Activated naive CD4-positive, alpha-beta T cell treated with anti-CD3 and anti-CD28 coated beads for 36 hours (primary cell): ENCODE measurements around the gene NOL3. TPM values are rescaled to one million over a fixed set of nuclear protein-coding genes. Genes with fewer than 3 reads are reported as not detected.
"Not testable (repeated sequence)": the region's sequence is repeated elsewhere in the genome, so short reads cannot be mapped to it uniquely, and the experiment has no call there.

Source experiments
- CTCF ChIA-PET: fragments of 350-600 bp; sonication (Branson Sonifier 250); formaldehyde crosslinking; loops from one replicate; lab custom pipeline; 2021; ENCODE audit warnings: antibody characterized with exemption; lab: Charles Lee
- DNase-seq: peaks from one replicate; pipeline ENCODE4 v3.0.0-alpha.2; 2020
- H3K27ac Mint-ChIP-seq: one replicate; pipeline ENCODE4 v1.8.0; 2021; ENCODE audit warnings: mild to moderate bottlenecking, mixed read lengths
- H3K27me3 Mint-ChIP-seq: one replicate; pipeline ENCODE4 v1.8.0; 2021; ENCODE audit warnings: low read depth, mixed read lengths
- H3K36me3 Mint-ChIP-seq: one replicate; pipeline ENCODE4 v1.8.0; 2021; ENCODE audit warnings: low read depth, mixed read lengths
- H3K4me1 Mint-ChIP-seq: one replicate; pipeline ENCODE4 v1.8.0; 2021; ENCODE audit warnings: low read depth, mixed read lengths
- H3K4me3 Mint-ChIP-seq: one replicate; pipeline ENCODE4 v1.8.0; 2021; ENCODE audit warnings: mild to moderate bottlenecking, moderate library complexity, mixed read lengths
- H3K9me3 Mint-ChIP-seq: one replicate; pipeline ENCODE4 v1.8.0; 2021; ENCODE audit warnings: mixed read lengths
- intact Hi-C: fragments of 100-400 bp; cut with micrococcal nuclease; formaldehyde crosslinking; loops from one replicate; pipeline ENCODE4 v1.15.1; 2023
- total RNA-seq, 2 experiments: library from RNA; stranded (reverse); gene quantifications; one replicate each; pipeline ENCODE4 v1.2.3, GENCODE V29; 2021

The NOL3 gene
- 1 to 10 TPM; 3.8 to 4.4 TPM for total RNA-seq

- Mint-ChIP-seq H3K27me3 (peaks cover 68% of the 10 kb centered on the region), H3K27ac (no peak within 1 kb of the TSS), H3K4me3 (peak within 1 kb of the TSS; percentile 71), H3K36me3 (no peaks in the 10 kb centered on the region), H3K9me3 (no peaks in the 10 kb centered on the region), H3K4me1 (peaks cover 19% of the 10 kb centered on the region)
- DNase-seq, result peak; percentile 70
- intact Hi-C loops, result no loop called here
- CTCF ChIA-PET, result interaction anchor here (0.6 to 3.0 kb wide), 11 partner anchors 10 to 297 kb away, joined by 3 to 16 read pairs (median 4); partner anchors contain the start of genes FBXL8 and TRADD
Measured at GRCh38 chr16:67170168-67170948, at the start of gene NOL3. TSS of gene NOL3 (plus strand) at chr16:67170538.

- H3K4me3 Mint-ChIP-seq, intact Hi-C loops, CTCF ChIA-PET, H3K9me3 Mint-ChIP-seq, H3K27me3 Mint-ChIP-seq, DNase-seq, H3K4me1 Mint-ChIP-seq, H3K27ac Mint-ChIP-seq: not testable (repeated sequence)
- H3K36me3 Mint-ChIP-seq, result peaks cover 26% of the 10 kb centered on the region
Measured at GRCh38 chr16:67122799-67123198, 47.5 kb upstream of the NOL3 start.

DNA sequence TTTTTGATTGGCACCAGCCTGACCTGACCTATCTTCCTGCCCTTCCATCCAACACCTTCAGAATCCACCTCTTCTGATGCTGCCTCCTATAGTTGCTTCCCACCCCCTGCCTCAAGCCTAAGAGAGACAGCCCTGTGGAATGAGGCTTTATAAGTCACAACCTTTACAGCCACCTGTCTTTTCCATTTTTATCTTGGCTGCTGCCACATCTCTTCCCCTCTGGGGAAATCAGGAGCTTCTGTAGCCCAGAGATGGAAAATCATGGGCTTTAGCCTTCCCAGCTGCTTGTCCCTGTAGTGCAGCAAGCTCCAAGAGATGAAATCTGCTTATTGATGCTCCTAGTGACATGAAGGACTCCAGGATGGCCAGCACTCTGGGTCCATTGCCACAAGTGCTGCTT lies 41.9 kb upstream of the NOL3 start:
- H3K9me3 Mint-ChIP-seq, result no peaks in the 10 kb centered on the region
- H3K4me3 Mint-ChIP-seq, result no peak overlapping the region
- no peak overlapping the region for H3K27ac Mint-ChIP-seq
- CTCF ChIA-PET, result interaction anchor here (0.9 to 1.1 kb wide), 2 partner anchors 27 to 111 kb away, joined by 3 to 6 read pairs; no protein-coding TSS in a partner anchor
- no peaks in the 10 kb centered on the region for H3K27me3 Mint-ChIP-seq
- no peaks in the 10 kb centered on the region for H3K4me1 Mint-ChIP-seq
- peaks cover 39% of the 10 kb centered on the region for H3K36me3 Mint-ChIP-seq
- intact Hi-C loops, result no loop called here
- no peak for DNase-seq

- Mint-ChIP-seq H3K27me3 (no peaks in the 10 kb centered on the region), H3K9me3 (no peaks in the 10 kb centered on the region), H3K4me3 (no peak overlapping the region), H3K27ac (no peak overlapping the region), H3K4me1 (no peaks in the 10 kb centered on the region), H3K36me3 (peaks cover 34% of the 10 kb centered on the region)
- CTCF ChIA-PET, result interaction anchor here (0.6 to 1.1 kb wide), 3 partner anchors 27 to 177 kb away, joined by 3 to 6 read pairs (median 3); no protein-coding TSS in a partner anchor
- DNase-seq, result no peak
- intact Hi-C loops, result no loop called here
Measured at GRCh38 chr16:67128887-67129286, 41.5 kb upstream of the NOL3 start.

DNA sequence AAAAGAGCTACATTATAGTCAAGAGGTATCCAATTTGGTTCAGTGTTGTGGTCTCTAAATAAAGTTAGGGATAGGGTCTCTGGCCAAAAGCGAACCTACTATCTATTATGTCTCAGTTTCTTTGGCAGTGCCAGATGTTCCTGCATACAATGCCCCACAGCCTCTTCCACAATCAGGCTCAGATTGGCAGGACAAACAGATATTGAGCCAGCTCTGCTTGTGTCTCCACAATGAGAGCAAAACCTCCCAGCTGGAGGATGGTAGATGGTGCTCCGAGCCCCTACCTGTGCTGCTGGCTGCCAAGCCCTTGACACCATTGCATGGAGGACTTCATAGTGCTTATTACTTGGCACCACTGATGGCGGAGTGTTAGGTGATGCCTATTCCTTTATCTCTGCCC lies 40.9 kb upstream of the NOL3 start:
- H3K9me3 Mint-ChIP-seq, result no peaks in the 10 kb centered on the region
- H3K36me3 Mint-ChIP-seq, result peaks cover 33% of the 10 kb centered on the region
- no peak overlapping the region for H3K27ac Mint-ChIP-seq
- intact Hi-C loops, result no loop called here
- CTCF ChIA-PET, result interaction anchor here (0.6 to 1.6 kb wide), 3 partner anchors 25 to 177 kb away, joined by 3 to 4 read pairs (median 3); no protein-coding TSS in a partner anchor
- H3K4me1 Mint-ChIP-seq, result no peaks in the 10 kb centered on the region
- no peaks in the 10 kb centered on the region for H3K27me3 Mint-ChIP-seq
- H3K4me3 Mint-ChIP-seq, result no peak overlapping the region
- no peak for DNase-seq

DNA sequence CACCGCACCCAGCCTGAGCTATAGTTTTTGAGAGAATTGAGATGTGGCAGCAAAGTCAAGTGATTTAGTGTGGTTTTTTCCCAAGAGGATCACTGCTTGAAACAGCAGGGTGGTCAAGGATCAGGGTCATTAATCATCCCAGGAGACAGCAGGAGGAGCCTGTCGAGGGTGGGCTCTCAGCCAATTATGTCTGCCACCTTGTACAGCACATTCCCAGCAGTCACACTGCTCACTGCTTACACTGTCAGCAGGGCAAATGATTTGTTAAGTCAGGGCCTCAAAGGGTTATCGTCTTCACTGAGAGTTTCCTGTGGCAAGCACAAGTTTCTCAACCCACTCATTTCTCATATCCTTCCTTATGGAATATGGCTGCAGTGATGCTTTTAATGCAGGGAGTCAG lies 32.7 kb upstream of the NOL3 start:
- Mint-ChIP-seq H3K9me3 (no peaks in the 10 kb centered on the region), H3K27ac (no peak overlapping the region), H3K36me3 (peaks cover 46% of the 10 kb centered on the region), H3K4me3 (no peak overlapping the region), H3K4me1 (no peaks in the 10 kb centered on the region), H3K27me3 (no peaks in the 10 kb centered on the region)
- no peak for DNase-seq
- CTCF ChIA-PET, result interaction anchor here (0.6 to 2.3 kb wide), 4 partner anchors 18 to 114 kb away, joined by 3 to 11 read pairs (median 3); no protein-coding TSS in a partner anchor
- intact Hi-C loops, result no loop called here

DNA sequence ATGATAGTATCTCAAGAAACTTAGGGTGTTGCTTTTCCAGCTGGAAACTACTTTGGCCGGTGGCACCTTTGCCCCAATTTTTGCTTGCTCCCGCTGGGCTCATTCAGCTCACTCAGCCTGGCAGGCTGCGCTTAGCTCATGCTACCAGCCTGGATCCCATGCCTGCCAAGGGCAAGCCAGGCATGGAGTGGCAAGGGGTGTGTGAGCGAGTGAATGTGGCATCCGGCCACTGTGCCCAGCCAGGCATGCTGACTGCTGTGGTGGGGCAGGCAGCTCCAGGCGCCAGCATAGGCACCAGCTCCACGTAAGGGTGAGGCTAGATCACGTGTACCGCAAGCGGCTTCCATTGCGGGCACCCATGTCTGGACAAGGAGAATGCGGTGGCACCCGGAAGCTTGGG lies 28.9 kb upstream of the NOL3 start:
- Mint-ChIP-seq H3K4me3 (no peak overlapping the region), H3K4me1 (no peaks in the 10 kb centered on the region), H3K9me3 (no peaks in the 10 kb centered on the region), H3K27ac (no peak overlapping the region), H3K36me3 (peaks cover 59% of the 10 kb centered on the region), H3K27me3 (no peaks in the 10 kb centered on the region)
- intact Hi-C loops, result no loop called here
- DNase-seq, result no peak
- CTCF ChIA-PET, result interaction anchor here (1.2 to 1.7 kb wide), 5 partner anchors 44 to 213 kb away, joined by 3 to 8 read pairs (median 3); partner anchors contain the start of gene CES3

- intact Hi-C loops, result no loop called here
- no peak overlapping the region for H3K27ac Mint-ChIP-seq
- H3K27me3 Mint-ChIP-seq, result no peaks in the 10 kb centered on the region
- H3K4me1 Mint-ChIP-seq, result no peaks in the 10 kb centered on the region
- H3K9me3 Mint-ChIP-seq, result no peaks in the 10 kb centered on the region
- peaks cover 64% of the 10 kb centered on the region for H3K36me3 Mint-ChIP-seq
- DNase-seq, result no peak
- H3K4me3 Mint-ChIP-seq, result no peak overlapping the region
- CTCF ChIA-PET, result interaction anchor here (1.2 kb wide), 2 partner anchors 89 to 182 kb away, joined by 3 read pairs; partner anchors contain the start of gene CES3
Measured at GRCh38 chr16:67142342-67142741, 28.0 kb upstream of the NOL3 start.

- CTCF ChIA-PET, result no interaction called here
- Mint-ChIP-seq H3K27me3 (no peaks in the 10 kb centered on the region), H3K36me3 (peaks cover 70% of the 10 kb centered on the region), H3K4me1 (no peaks in the 10 kb centered on the region), H3K9me3 (no peaks in the 10 kb centered on the region), H3K27ac (no peak overlapping the region), H3K4me3 (no peak overlapping the region)
- DNase-seq, result no peak
- intact Hi-C loops, result no loop called here
Measured at GRCh38 chr16:67144943-67145342, 25.4 kb upstream of the NOL3 start.

DNA sequence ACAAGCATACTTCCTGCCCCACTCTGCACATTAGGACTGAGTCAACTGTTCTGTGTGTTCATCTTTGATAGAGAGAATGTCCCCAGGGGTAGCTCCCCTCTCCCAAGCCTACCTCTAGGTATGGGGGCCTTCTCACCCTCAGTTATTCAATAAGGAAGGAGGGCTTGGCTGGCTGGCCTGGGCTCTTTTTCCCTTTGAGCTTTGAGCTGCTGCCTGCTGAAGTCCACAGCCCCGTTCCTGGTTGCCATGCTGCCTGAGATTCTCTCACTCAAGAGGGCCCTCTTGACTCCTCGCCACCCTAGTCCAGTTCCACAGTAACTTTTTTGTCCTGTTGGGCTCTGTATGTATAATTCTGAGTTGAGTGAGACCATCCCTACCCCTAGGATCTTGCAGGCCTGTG lies 24.6 kb upstream of the NOL3 start:
- Mint-ChIP-seq H3K27ac (no peak overlapping the region), H3K9me3 (no peaks in the 10 kb centered on the region), H3K4me3 (no peak overlapping the region), H3K4me1 (no peaks in the 10 kb centered on the region), H3K36me3 (peaks cover 63% of the 10 kb centered on the region), H3K27me3 (no peaks in the 10 kb centered on the region)
- CTCF ChIA-PET, result interaction anchor here (0.9 to 1.3 kb wide), 2 partner anchors 10 to 198 kb away, joined by 5 read pairs; no protein-coding TSS in a partner anchor
- no peak for DNase-seq
- intact Hi-C loops, result no loop called here

DNA sequence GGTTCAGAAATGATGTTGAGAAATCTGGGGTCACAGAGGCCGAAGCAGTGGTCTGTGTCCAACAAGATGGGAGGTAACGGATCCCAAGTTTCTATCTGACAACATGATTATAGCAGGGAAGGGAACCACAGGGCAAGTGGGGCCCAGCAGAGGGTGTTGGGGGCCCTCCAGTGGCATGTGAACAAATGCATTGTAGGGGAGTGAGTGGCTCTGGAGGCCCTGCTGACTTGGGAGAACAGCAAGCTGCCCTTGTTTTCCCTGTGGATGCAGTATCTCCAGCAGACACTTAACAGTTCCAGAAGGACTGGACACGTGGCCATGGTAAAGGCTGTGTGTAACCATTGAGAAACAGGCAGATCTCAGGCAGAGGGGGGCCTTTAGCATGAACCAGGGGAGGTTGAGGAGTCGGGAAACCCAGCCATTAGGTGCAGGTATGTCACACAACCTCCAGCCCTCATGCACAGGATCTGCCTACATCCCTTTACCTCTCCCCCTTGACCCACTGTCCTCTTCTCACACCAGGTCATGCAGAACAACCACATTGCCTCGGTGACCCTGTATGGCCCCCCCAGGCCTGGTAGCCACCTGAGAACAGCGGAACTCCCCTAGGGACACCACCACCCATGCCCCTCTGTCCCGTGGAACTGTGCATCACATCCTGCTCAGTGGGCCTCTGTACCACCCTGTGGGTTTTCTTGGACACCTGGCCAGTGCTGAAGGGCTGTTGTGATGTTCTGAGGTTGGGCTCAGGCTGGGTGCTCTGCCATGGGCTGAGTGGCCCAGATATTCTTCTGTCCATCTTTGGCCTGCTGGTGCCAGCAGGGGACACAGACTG lies 23.6 kb upstream of the NOL3 start:
- peaks cover 55% of the 10 kb centered on the region for H3K36me3 Mint-ChIP-seq
- DNase-seq, result no peak
- H3K27ac Mint-ChIP-seq, result no peak overlapping the region
- intact Hi-C loops, result no loop called here
- H3K4me3 Mint-ChIP-seq, result no peak overlapping the region
- CTCF ChIA-PET, result interaction anchor here (1.3 kb wide), 1 partner anchor 9 kb away, joined by 5 read pairs; no protein-coding TSS in a partner anchor
- H3K27me3 Mint-ChIP-seq, result peaks cover 2% of the 10 kb centered on the region
- H3K4me1 Mint-ChIP-seq, result peaks cover 5% of the 10 kb centered on the region
- no peaks in the 10 kb centered on the region for H3K9me3 Mint-ChIP-seq
